ENCODE data around the gene ACACB.

- TF ChIP-seq CTCF (IDR thresholded peaks at IDR 0.05), result no peak
- TF ChIP-seq POLR2A (IDR thresholded peaks at IDR 0.05), result no peak
Observed at GRCh38 chr12:109289551-109289950, 173.2 kb downstream of the ACACB start.
